ENCODE results near the gene ANKRD12.
"Not testable (repeated sequence)": the region's sequence is repeated elsewhere in the genome, so short reads cannot be mapped to it uniquely, and the experiment has no call there.

DNA sequence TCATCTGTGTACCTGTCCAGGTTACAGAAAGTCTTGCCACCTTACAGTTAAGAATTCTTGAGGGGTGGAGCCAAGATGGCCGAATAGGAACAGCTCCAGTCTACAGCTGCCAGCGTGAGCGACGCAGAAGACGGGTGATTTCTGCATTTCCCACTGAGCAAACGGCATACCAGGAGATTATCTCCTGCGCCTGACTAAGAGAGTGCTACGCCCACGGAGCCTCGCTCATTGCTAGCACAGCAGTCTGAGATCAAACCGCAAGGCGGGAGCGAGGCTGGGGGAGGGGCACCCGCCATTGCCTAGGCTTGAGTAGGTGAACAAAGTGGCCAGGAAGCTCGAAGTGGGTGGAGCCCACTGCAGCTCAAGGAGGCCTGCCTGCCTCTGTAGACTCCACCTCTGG lies 128.2 kb downstream of the ANKRD12 start:
- TF ChIP-seq POLR2A, EP300, POLR2AphosphoS5 (IDR thresholded peaks at IDR 0.05): not testable (repeated sequence)
- TF ChIP-seq, protein P1, sequence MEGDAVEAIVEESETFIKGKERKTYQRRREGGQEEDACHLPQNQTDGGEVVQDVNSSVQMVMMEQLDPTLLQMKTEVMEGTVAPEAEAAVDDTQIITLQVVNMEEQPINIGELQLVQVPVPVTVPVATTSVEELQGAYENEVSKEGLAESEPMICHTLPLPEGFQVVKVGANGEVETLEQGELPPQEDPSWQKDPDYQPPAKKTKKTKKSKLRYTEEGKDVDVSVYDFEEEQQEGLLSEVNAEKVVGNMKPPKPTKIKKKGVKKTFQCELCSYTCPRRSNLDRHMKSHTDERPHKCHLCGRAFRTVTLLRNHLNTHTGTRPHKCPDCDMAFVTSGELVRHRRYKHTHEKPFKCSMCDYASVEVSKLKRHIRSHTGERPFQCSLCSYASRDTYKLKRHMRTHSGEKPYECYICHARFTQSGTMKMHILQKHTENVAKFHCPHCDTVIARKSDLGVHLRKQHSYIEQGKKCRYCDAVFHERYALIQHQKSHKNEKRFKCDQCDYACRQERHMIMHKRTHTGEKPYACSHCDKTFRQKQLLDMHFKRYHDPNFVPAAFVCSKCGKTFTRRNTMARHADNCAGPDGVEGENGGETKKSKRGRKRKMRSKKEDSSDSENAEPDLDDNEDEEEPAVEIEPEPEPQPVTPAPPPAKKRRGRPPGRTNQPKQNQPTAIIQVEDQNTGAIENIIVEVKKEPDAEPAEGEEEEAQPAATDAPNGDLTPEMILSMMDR (IDR thresholded peaks at IDR 0.05) = not testable (repeated sequence)
